Uterus (tissue), 4 donors: Measurements from ENCODE around the gene PROM1. TPM values are rescaled to one million over a fixed set of nuclear protein-coding genes. Genes with fewer than 3 reads are reported as not detected.

ENCODE experiments used
- DNase-seq, 2 donors: peaks; one replicate each; pipeline ENCODE4 v3.0.0-alpha.2; 2019 to 2020
- H3K27ac ChIP-seq, 2 donors: fragments of 200-600 bp; sonication (generic); 1 replicate in 1 of 2; 2 replicates in 1 of 2; pipeline ENCODE4 v1.5.1; 2016 to 2018
- H3K27me3 ChIP-seq, 2 donors: fragments of 200-600 bp; sonication (generic); one replicate each; pipeline ENCODE4 v1.5.1; 2018 to 2019; ENCODE audit warnings: control low read depth in 1 of 2
- H3K36me3 ChIP-seq, 2 donors: fragments of 200-600 bp; sonication (generic); one replicate each; pipeline ENCODE4 v1.5.1; 2019; ENCODE audit warnings: control low read depth in 1 of 2
- H3K4me1 ChIP-seq, 2 donors: fragments of 200-600 bp; sonication (generic); one replicate each; pipeline ENCODE4 v1.5.1; 2018 to 2019; ENCODE audit warnings: control low read depth in 1 of 2
- H3K4me3 ChIP-seq, 2 donors: fragments of 200-600 bp; sonication (generic); 1 replicate in 1 of 2; 2 replicates in 1 of 2; pipeline ENCODE4 v1.5.1; 2018 to 2019; ENCODE audit warnings: mild to moderate bottlenecking in 1 of 2
- H3K9me3 ChIP-seq, 2 donors: fragments of 200-600 bp; sonication (generic); one replicate each; pipeline ENCODE4 v1.5.1; 2019; ENCODE audit warnings: control low read depth in 1 of 2
- POLR2A ChIP-seq, 2 donors: fragments of 450-650 bp; IDR thresholded peaks; one replicate each; pipeline ENCODE4 v1.6.1; 2016; ENCODE audit warnings: antibody characterized with exemption in 2 of 2, mild to moderate bottlenecking in 1 of 2, moderate library complexity in 1 of 2
- intact Hi-C: fragments of 100-400 bp; cut with DNase I; formaldehyde crosslinking; loops from one replicate; pipeline ENCODE4 v1.15.1; 2023; ENCODE audit warnings: low total_unique reads
- total RNA-seq, 4 donors: library from RNA; depleted of rRNA in 3 of 4; stranded (reverse); fragments of >200 nt in 3 of 4; gene quantifications; one replicate each; pipeline versions ENCODE4 v1.1.0 to v1.2.4, GENCODE V29; 2014 to 2023
- TF ChIP-seq, protein P1 (sequence below), 4 experiments: fragments of 200-600 bp in 2 of 4; fragments of 450-650 bp in 2 of 4; sonication (generic) in 2 of 4; IDR thresholded peaks; one replicate each; pipeline ENCODE4 v1.5.1; 2016 to 2019; ENCODE audit warnings: antibody characterized with exemption in 4 of 4, mild to moderate bottlenecking in 2 of 4, moderate library complexity in 1 of 4
- donor health status: DM: yes; HTN: yes; CAD: no.

Gene PROM1
- total RNA-seq, 4 donors from 2014 or later = 0.18 to 24.6 (median 1.1) TPM

GRCh38 chr4:16055471-16055870 is 28.4 kb downstream of the PROM1 start:
- Histone ChIP-seq H3K9me3 (no peaks in the 10 kb centered on the region), H3K4me3 (no peak overlapping the region), H3K4me1 (no peaks in the 10 kb centered on the region), H3K36me3 (no peaks in the 10 kb centered on the region), H3K27ac (no peak overlapping the region), H3K27me3 (no peaks in the 10 kb centered on the region)
- no peak for DNase-seq
- intact Hi-C loops = no loop called here
- no peak for TF ChIP-seq POLR2A (IDR thresholded peaks at IDR 0.05)
- TF ChIP-seq, protein P1, sequence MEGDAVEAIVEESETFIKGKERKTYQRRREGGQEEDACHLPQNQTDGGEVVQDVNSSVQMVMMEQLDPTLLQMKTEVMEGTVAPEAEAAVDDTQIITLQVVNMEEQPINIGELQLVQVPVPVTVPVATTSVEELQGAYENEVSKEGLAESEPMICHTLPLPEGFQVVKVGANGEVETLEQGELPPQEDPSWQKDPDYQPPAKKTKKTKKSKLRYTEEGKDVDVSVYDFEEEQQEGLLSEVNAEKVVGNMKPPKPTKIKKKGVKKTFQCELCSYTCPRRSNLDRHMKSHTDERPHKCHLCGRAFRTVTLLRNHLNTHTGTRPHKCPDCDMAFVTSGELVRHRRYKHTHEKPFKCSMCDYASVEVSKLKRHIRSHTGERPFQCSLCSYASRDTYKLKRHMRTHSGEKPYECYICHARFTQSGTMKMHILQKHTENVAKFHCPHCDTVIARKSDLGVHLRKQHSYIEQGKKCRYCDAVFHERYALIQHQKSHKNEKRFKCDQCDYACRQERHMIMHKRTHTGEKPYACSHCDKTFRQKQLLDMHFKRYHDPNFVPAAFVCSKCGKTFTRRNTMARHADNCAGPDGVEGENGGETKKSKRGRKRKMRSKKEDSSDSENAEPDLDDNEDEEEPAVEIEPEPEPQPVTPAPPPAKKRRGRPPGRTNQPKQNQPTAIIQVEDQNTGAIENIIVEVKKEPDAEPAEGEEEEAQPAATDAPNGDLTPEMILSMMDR (IDR thresholded peaks at IDR 0.05) = no peak

- Histone ChIP-seq H3K9me3 (no peaks in the 10 kb centered on the region), H3K36me3 (no peaks in the 10 kb centered on the region), H3K27ac (no peak overlapping the region), H3K27me3 (no peaks in the 10 kb centered on the region), H3K4me1 (no peaks in the 10 kb centered on the region), H3K4me3 (no peak overlapping the region)
- DNase-seq = no peak
- intact Hi-C loops = no loop called here
- TF ChIP-seq POLR2A (IDR thresholded peaks at IDR 0.05) = no peak
- TF ChIP-seq, protein P1 (IDR thresholded peaks at IDR 0.05) = no peak
These were observed 30.9 kb downstream of the PROM1 start for GRCh38 chr4:16052939-16053338.

DNA sequence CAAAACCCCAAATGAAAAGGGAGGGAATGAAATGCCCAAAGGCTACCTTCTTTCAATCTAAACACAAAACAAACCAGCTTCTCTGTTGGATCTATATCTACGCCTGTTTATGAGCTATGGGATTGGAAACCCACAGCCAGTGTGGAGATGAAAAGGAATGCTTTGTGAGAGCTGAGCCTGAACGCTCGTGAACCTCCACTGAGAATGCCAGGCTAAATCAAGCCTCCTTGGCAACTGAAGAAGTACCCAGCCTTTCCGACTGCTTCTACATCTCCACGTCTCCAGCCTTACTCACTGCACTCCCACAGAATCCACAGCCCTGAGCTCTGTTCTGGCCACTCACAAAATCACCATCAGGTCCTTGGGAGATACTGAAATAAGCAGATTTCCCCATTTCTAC is 31.8 kb downstream of the PROM1 start:
- TF ChIP-seq, protein P1 (IDR thresholded peaks at IDR 0.05) = no peak
- no peak for TF ChIP-seq POLR2A (IDR thresholded peaks at IDR 0.05)
- intact Hi-C loops = no loop called here
- no peaks in the 10 kb centered on the region for H3K36me3 ChIP-seq

DNA sequence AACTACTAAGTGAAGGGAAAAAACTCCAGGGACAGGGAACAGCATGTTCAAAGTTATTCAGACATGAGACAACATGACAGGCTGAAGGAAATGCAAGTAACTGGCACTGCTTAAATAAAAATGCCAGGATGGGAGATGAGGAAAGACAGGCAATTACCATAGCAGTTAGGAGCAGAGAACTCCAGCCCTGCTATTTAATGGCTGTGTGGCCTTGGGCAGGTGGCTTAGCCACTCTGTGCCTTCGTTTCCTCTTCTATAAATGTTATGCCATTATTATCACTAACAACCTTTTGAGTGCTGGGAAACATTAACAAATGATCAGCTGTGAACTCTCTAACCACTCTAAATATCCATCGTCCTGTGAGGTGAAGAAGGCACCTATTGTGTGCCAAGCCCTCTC is 32.7 kb downstream of the PROM1 start:
- H3K27ac ChIP-seq = no peak overlapping the region
- H3K36me3 ChIP-seq = no peaks in the 10 kb centered on the region
- H3K27me3 ChIP-seq = no peaks in the 10 kb centered on the region
- H3K4me1 ChIP-seq = no peaks in the 10 kb centered on the region
- no peak for DNase-seq
- no peak overlapping the region for H3K4me3 ChIP-seq
- no peaks in the 10 kb centered on the region for H3K9me3 ChIP-seq
- TF ChIP-seq POLR2A (IDR thresholded peaks at IDR 0.05) = no peak
- TF ChIP-seq, protein P1 (IDR thresholded peaks at IDR 0.05) = no peak
- intact Hi-C loops = no loop called here

More for the DNA sequence above, 31.8 kb downstream of the PROM1 start:
- H3K27ac ChIP-seq = no peak overlapping the region
- no peaks in the 10 kb centered on the region for H3K27me3 ChIP-seq
- DNase-seq = no peak
- H3K4me1 ChIP-seq = no peaks in the 10 kb centered on the region
- no peaks in the 10 kb centered on the region for H3K9me3 ChIP-seq
- no peak overlapping the region for H3K4me3 ChIP-seq

- Histone ChIP-seq H3K9me3 (no peaks in the 10 kb centered on the region), H3K27me3 (no peaks in the 10 kb centered on the region), H3K27ac (no peak overlapping the region), H3K4me1 (no peaks in the 10 kb centered on the region), H3K36me3 (no peaks in the 10 kb centered on the region), H3K4me3 (no peak overlapping the region)
- intact Hi-C loops = no loop called here
- DNase-seq = no peak
- TF ChIP-seq POLR2A (IDR thresholded peaks at IDR 0.05) = no peak
- TF ChIP-seq, protein P1 (IDR thresholded peaks at IDR 0.05) = no peak
These were observed 33.2 kb downstream of the PROM1 start for GRCh38 chr4:16050669-16051068.
